Omental fat pad (tissue), 4 donors: ENCODE measurements around the gene STAT2. TPM values are rescaled to one million over a fixed set of nuclear protein-coding genes. Genes with fewer than 3 reads are reported as not detected.
A peak's percentile ranks its signal among the peaks of the same experiment; 100 is the strongest.
"Not testable (repeated sequence)": the region's sequence is repeated elsewhere in the genome, so short reads cannot be mapped to it uniquely, and the experiment has no call there.

Experiments
- ATAC-seq: fragments of 150-250 bp; one replicate; pipeline ENCODE4 v1.9.1; 2016; ENCODE audit warnings: mild to moderate bottlenecking, moderate library complexity; ENCODE audit not compliant: low FRiP score
- DNase-seq: peaks from one replicate; pipeline ENCODE4 v3.0.0-alpha.2; 2019; ENCODE audit warnings: low spot score
- total RNA-seq, 4 donors: library from RNA; depleted of rRNA; stranded (reverse); fragments of >200 nt; gene quantifications; one replicate each; pipeline ENCODE4 v1.1.0, GENCODE V29; 2016
- TF ChIP-seq, protein P1 (sequence below), 3 donors: fragments of 450-650 bp; IDR thresholded peaks; one replicate each; pipeline ENCODE4 v1.5.1; 2016 to 2017; ENCODE audit warnings: antibody characterized with exemption in 3 of 3, mild to moderate bottlenecking in 3 of 3, moderate library complexity in 2 of 3

Gene STAT2
- 100 to 1,000 TPM; 137 to 256 (median 177) TPM for total RNA-seq

DNA sequence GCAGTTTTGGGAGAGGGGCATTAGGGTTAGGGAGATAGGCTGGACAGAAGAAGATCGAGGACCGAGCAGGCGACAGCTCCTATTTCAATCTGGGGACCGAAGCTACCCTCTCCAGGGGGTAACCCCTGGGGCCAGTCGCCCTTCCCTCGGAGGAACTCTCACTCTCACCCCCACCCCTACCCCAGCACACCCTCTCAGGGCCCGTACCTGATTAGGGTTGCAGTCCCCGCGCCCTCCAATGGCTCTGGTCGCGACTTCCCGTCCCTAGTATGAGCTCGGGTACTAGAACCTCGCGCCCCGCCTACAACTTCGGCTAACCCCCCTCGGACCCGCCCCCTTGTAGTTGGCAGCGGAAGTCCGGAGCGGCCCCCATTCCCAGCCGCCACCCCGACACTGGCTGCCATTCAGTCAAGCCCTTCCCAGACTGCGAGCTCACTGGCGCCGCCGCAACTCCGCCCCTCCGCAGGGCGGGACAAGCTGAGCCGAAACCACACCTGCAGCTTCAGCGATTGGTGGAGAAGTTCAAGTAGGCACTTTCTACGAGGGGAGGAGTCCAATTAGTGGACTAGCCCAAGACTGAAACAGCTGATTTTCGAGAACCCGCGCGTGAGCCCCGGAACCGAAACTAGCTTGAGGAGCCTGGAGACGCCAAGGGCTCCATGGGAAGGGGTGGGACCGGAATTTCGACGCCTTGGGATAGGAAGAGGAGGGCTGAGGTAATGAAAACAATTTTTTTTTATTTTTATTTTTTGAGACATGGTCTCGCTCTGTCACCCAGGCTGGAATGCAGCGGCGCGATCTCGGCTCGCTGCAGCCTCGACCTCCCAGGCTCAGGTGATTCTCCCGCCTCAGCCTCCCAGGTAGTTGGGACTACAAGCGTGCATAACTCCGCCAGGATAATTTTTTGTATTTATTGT, at the start of gene STAT2:
TSS of gene STAT2 (minus strand) at position 257 of the 917 bp plus-strand sequence. CDS start 3,536 bp downstream, outside the sequence.
- DNase-seq (peak; percentile 93), ATAC-seq (peak; percentile 99)
- TF ChIP-seq, protein P1, sequence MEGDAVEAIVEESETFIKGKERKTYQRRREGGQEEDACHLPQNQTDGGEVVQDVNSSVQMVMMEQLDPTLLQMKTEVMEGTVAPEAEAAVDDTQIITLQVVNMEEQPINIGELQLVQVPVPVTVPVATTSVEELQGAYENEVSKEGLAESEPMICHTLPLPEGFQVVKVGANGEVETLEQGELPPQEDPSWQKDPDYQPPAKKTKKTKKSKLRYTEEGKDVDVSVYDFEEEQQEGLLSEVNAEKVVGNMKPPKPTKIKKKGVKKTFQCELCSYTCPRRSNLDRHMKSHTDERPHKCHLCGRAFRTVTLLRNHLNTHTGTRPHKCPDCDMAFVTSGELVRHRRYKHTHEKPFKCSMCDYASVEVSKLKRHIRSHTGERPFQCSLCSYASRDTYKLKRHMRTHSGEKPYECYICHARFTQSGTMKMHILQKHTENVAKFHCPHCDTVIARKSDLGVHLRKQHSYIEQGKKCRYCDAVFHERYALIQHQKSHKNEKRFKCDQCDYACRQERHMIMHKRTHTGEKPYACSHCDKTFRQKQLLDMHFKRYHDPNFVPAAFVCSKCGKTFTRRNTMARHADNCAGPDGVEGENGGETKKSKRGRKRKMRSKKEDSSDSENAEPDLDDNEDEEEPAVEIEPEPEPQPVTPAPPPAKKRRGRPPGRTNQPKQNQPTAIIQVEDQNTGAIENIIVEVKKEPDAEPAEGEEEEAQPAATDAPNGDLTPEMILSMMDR (IDR thresholded peaks at IDR 0.05) = no peak

DNA sequence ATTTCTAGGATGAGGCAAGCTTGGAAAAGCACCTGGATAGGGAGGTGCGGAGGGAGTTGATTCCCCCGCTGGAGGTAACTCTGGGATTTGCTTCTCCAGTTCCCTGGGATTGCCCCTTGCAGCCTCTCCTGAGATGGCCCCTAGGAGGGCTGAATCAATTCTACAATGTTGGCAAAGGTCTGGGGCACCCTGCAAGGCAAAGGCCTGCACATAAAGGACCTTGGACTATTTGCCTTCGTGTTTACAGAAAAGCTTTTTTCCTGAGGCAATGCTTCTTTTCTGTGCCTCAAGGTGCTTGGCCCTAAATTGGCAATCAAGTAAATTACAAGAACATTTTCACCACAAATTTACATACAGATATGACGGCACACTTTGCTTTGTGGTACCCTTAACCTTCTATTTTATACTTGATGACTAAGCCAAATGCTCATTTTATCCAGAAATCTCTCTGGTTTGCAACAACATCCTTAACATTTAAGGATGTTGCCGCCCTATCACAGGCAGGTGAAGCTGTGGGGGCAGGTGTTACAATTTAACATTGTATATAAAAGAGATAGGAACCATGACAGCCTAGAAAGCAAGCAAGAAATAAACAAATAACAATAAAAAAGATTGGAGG, 49.0 kb upstream of the STAT2 start:
- TF ChIP-seq, protein P1 (IDR thresholded peaks at IDR 0.05) = no peak
- no peak for DNase-seq
- no peak for ATAC-seq

DNA sequence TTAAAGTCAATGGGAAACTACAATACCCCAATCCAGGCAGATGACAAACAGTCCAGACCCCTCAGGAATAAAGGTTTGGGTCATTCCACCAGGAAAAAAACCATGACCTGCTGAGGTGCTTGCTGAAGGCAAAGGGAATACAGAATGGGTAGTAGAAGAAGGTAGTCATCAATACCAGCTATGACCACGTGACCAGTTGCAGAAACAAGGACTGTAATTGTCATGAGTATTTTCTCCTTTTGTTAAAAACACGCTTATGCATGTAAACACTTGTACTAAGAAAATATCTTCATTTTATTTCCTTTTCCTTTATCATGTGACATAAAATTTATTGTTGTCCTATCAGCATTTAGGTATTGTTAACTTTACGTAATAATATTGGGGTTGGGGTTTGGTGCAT, 44.3 kb upstream of the STAT2 start:
- not testable (repeated sequence) for ATAC-seq, DNase-seq

DNA sequence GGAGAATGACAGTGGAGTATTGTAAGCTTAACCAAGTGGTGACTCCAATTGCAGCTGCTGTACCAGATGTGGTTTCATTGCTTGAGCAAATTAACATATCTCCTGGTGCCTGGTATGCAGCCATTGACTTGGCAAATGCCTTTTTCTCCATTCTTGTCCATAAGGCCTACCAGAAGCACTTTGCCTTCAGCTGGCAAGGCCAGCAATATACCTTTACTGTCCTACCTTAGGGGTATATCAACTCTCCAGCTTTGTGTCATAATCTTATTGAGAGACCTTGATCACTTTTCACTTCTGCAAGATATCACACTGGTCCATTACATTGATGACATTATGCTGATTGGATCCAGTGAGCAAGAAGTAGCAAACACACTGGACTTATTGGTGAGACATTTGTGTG, 41.7 kb upstream of the STAT2 start:
- DNase-seq, ATAC-seq: not testable (repeated sequence)

DNA sequence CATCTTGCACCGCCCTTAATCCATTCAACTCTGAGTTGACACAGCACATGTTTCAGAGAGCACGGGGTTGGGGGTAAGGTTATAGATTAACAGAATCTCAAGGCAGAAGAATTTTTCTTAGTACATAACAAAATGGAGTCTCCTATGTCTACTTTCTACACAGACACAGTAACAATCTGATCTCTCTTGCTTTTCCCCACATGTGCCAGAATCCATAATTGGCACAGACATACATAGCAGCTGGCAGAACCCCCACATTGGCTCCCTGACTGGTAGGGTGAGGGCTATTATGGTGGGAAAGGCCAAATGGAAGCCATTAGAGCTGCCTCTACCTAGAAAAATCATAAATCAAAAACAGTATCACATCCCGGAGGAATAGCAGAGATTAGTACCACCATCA, 41.2 kb upstream of the STAT2 start:
- DNase-seq, ATAC-seq: not testable (repeated sequence)

DNA sequence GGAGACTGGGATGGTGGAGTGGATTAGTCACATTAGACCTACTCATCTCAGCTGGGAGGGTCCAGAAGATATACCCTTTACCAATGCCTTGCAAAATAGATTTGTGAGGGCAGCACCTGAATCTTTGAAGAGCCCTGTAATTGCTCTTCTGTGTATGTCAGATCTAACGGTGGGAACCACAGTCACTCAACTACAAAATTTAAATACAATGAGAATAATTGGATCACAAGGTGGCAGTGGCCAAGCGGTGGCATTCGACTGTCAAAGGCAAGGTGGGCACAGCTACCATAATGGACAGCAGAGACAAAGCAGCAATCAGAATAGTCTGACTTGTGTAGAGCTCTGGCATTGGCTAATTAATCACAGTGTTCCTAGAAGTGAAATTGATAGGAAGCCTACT, 39.6 kb upstream of the STAT2 start:
- ATAC-seq, DNase-seq: not testable (repeated sequence)

DNA sequence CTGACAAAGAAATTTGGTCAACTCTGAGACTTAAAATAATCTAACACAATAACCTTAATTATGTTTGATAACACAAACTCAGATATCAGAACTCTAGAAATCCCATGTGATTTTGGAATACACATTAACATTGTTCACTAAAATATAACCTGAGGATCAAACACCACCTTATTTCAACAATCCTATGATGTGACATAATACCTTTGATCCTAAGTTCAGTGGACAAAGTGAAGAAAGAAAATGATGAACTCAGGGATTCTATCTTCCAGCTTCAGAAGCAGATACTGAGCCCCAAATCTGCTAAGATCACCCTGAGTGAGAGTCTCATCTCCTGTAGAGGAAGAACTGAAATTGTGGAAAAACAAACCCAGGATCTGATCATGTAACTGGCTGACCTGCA, 38.4 kb upstream of the STAT2 start:
- ATAC-seq (no peak), DNase-seq (no peak)
- TF ChIP-seq, protein P1 (IDR thresholded peaks at IDR 0.05) = no peak

DNA sequence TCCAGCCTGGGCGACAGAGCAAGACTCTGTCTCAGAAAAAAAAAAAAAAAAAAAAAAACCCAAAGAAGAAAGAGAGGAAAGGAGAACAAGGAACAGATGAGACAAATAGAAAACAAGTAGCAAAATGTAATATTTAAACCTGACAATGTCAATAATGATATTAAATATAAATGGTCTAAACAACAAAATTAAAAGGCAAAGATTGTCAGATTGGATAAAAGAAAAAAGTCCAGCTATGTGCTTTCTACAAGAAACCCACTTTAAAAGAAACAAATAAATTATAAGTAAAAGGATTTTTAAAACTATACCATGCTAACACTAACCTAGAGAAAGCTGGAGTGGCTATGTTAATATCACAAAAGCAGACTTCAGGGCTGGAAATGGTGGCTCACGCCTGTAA, 32.4 kb upstream of the STAT2 start:
- DNase-seq (no peak), ATAC-seq (no peak)
- TF ChIP-seq, protein P1 (IDR thresholded peaks at IDR 0.05) = no peak

DNA sequence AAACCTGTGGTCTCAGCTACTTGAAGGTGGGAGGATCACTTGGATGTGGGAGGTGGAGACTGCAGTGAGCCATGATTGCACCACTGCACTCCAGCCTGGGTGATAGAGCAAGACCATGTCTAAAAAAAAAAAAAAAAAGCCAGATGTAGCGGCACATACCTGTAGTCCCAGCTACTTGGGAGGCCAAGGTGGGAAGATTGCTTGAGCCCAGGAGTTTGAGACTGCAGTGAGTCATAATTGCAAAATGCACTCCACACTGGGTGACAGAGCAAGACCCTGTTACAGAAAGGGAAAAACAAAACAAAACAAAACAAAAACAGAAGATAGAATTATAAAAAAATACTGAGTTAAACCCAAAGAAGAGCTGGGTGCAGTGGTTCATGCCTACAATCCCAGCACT, 31.8 kb upstream of the STAT2 start:
- ATAC-seq (no peak), DNase-seq (no peak)
- TF ChIP-seq, protein P1 (IDR thresholded peaks at IDR 0.05) = no peak
